Stimulated activated naive CD8-positive, alpha-beta T cell treated with anti-CD3 and anti-CD28 coated beads, Interleukin-15, Interleukin-2, amounts not matched to agents 100 U/mL and 50 U/mL, for 24 hours (primary cell): ENCODE data around the gene CHST11.

Experiments used
- ATAC-seq: fragments of 150-1000 bp; cut with Tn5 transposase; one replicate; pipeline ENCODE4 v1.10.0; 2021
- DNase-seq: peaks from one replicate; pipeline ENCODE4 v3.0.0; 2021

CHST11 gene

DNA sequence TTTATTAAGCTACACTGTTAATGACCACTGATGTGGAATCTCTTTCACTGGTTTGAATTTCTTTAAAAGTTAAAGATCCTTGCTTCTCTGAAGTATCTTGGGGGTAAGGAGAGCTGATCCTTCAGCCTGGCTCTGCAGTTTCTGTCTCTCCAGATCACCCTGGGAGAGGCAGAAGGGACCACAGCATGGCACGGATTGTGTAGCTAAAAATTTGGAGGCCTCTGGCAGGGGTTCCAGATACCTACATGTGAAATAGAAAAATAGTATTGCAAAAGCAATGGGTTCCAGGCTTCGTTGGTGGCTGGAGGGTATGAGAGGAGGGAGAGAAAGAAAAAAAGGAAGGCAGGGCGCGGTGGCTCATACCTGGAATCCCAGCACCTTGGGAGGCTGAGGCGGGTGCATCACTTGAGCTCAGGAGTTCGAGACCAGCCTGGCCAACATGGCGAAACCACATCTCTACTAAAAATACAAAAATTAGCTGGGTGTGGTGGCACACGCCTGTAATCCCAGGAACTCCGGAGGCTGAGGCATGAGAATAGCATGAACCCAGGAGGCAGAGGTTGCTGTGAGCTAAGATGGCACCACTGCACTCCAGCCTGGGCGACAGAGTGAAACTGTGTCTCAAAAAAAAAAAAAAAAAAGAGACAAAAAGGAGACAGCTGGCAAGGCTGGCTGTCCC lies 3.4 kb downstream of the CHST11 start:
- DNase-seq (no peak), ATAC-seq (no peak)

DNA sequence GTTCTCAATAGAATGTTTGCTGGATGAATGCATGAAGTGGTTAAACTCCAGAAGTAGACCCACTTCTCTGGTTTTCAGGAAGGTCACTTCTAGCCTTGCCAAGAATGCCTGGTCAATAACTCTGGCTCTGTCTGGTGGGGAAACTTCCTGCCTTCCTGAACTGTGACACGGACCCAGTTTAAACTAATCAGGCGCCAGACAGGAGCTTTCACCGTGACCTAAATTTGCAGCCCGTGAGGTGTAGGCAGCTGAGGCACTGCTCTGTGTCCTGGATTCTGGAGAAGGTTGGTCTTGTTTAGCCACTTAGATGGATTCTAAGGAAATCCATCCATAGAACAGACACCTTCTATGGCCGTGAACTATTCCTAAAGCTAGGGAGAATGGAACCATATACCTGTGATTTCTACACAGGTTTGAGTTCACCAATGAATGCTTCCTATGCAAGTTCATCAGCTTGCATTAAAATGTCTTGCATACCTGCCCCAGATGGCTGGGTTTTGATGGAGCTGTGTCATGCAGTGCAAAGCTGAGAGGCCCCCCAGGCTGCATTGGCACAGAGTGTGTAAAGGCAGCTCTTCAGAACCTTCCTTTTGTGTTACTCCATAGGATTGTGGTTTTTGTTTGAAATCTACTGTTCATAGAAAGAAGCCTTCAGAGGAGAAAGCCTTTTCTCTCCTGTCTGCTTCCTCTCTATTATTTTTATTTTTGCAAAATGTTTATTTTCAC lies 4.4 kb downstream of the CHST11 start:
- ATAC-seq (no peak), DNase-seq (no peak)

DNA sequence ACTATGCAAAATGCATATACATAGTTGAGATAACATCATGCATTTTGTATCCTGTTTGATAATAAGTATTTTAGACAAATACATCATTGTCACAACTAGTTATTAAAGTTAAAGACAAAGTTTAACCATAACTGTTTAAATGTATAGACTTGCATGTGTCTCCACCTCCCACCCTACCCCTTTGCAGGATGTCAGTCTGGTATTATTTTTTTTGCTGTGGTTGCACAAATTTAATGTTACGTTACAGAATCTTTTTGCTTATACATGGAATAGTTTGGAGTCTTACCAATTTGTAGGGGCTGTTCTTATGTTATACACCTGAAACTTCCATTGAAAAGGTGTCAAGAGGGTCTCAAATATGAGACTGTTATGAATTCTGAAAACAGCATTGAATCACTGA lies 5.6 kb downstream of the CHST11 start:
- ATAC-seq (no peak), DNase-seq (no peak)

DNA sequence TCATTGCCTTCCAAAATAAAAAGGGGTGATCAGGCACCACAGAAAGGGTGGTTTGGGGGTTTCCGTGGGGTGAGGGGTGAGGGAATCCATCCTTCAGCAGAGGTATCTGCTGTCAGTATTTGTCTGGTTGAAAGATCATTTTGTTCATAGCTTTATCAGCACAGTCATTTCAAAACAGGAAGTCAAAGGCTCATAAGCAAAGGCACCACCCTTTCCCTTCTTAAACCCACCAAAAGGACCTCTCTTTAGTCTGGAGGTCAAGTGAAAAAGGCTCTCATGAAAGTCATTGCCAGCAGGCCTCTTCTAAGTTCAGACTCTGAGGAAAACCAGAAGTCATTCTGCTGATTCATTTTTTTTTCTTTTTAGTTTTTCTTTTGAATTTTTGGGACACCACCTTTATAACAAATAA lies 6.2 kb downstream of the CHST11 start:
- ATAC-seq, result peak; percentile 63
- peak; percentile 51 for DNase-seq

DNA sequence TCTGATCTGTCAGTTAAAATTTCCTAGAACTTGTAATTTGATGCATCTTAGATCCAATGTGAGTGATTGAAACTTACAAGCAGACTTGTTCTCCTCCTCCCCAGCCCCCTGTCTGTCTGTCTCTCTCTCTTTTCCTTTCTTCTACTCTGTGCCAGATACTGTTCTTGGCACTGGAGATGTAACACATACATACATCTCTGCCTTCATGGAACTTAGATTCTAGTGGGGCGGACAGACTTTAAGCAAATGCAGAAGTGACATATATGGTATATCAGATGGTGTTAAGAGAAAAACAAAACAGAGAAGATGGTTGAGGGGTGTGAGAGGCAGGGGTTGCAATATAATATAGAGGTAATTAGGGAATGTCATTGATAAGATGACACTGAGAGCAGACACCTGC lies 6.6 kb downstream of the CHST11 start:
- ATAC-seq (peak; percentile 11), DNase-seq (no peak)

DNA sequence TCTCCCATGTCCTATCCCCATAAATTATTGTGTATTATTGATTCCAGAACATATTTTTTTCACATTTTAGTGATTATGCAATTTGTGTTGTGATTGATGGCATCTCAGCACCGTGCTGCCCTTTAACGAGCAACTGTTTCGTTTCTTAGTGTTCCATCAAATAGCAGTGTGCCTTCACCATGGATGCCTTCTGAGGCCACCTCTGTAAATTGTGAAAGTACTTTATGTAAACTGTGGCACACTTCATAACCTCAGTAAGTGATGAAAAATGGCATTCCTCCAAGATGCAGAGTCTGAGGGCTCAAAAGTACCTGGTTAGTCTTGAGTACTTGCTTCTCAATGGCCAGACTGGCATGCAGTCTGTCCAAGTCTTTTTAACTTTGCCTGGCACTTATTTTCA lies 8.2 kb downstream of the CHST11 start:
- ATAC-seq, result no peak
- DNase-seq, result no peak

DNA sequence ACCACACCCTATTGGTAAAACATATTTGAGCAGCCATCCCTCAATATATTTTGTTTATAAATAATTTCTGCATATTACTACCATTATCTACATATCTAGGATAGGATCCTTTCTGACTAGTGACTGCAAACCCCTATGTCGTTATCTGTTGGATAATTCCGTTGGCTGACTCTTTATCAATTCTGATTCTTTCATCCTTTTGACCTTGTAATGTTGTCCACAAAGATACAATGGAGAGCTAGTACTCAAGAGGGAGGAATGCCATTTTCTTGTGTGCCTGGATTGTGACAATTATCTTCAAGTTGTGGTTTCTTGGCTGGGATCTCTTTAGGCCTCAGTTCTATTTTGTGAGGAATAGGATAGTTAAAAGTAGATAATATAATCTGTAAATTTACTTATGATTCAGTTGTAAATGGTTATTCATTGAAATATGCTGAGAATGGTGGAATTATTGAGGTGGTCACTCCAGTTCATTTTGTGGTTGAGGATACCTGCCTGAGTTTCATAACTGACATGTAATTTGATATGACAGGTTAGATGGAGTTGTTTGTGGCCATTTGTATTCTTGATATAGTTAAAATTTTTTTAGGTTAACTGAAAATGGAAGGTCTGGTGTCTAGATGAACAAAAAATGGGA lies 10.1 kb downstream of the CHST11 start:
- DNase-seq (no peak), ATAC-seq (no peak)

DNA sequence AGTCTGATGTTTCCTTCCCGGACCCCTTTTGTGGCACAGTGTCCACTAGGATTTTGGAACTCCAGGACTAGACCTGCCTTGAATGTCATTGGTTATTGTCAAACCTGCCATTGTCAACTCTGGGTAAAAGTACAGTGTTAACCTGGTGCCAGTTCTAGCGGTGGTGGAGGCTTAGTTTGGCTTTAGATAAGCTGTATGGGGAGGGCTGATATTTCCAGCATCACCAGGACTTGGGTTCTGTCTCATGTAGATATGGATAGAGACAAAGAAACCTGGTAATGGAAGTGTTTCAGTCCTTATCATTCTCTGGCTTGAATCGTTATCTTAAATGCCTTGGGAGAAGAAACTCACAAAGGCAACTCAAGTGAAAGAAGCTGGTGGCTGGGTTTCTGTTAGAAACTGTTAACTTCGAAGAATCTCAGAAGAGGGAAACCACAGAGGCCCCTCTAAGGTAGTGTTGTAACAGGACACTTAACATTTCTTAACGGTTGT lies 10.6 kb downstream of the CHST11 start:
- DNase-seq, result no peak
- no peak for ATAC-seq

DNA sequence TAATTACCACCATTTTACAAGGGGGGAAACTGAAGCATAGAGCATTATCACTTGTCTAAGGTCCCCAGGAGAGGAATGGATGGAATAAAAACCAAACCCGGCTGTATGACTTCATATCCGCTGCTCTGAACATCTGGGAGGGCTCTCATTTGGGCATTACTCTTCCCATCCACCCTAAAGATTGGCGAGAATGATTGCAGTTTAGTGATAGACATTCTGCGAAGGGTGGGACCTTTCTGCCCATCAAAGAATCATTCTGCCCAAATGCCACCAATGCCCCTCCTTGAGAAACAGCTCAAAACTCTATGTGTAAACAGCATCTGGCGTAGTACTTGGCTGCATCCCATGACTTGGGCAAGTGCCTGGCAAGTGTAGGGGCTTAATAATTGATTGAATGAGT lies 11.6 kb downstream of the CHST11 start:
- DNase-seq (no peak), ATAC-seq (no peak)

DNA sequence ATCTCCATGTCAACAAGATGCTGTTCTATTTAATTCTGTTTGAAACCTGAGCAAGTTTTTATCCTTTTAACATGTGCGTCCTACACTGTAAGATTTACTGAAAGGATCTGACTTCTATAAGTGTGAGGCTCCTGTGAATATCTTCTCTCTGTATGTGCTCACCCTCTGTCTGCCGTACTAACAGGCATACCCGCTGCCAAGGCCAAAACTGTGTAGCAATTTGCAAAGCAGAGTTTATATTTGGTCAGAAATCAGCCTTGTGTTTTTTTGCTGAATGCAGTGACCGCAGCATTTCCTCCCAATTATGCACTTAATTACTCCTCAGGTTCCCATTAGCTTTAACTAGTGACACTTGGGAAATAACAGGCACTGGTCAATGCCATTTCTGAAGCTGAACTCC lies 12.3 kb downstream of the CHST11 start:
- ATAC-seq (no peak), DNase-seq (no peak)

DNA sequence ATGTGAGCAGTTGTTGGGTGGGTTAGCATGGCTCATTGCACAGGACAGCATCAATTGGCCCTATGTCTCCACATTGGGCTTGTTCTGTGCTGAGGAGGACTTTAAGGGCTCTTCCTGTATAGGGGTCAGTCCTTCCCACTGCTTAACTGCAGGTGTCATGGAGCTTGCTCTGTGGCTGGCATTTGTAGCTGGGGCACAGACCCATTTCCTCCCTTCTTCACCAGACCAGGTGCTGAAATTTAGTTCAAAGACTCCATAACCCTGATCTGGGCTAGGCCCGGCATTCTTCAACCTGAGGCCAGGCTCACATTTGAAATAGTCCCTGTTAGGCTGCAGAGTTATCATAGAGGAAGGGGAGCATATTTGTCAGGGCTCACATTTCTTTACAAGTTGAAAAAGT lies 12.8 kb downstream of the CHST11 start:
- ATAC-seq, result no peak

DNA sequence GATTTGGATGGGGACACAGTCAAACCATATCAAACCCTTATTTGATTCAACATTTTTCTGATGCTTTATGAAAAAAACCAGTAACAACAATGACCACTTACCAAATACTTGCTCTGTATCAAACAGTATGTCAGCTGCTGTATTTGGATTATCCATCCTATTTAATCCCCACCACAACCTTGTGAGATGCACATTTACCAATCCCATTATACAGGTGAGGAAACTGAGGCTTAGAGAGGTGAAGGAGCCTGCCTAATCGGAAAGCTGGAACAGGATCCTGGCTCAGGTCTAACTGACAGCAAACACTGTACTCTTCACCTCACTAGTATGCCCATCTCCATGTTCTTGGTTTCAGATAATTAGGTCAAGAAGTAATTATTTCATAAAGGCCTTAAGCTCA lies 13.8 kb downstream of the CHST11 start:
- ATAC-seq (no peak), DNase-seq (no peak)

More for the DNA sequence above, 12.8 kb downstream of the CHST11 start:
- no peak for DNase-seq

DNA sequence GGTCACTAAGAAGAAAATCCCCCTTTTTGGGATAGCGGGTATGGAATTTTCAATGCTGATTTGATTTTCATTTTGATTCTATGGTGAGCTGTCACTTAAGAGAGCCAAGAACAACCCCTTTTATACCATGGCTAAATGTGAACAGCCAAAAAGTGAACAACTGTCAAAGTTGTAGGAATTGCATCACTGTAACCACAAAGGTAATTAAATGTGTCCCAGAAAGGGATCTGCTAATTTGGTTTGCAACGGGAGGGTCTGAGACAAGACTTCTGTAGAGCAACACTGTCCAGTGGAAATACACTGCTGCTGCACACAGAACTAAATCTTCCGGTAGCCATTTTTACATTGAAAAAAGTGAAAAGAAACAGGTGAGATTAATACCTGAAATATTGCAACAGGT lies 14.6 kb downstream of the CHST11 start:
- DNase-seq, result no peak
- no peak for ATAC-seq

DNA sequence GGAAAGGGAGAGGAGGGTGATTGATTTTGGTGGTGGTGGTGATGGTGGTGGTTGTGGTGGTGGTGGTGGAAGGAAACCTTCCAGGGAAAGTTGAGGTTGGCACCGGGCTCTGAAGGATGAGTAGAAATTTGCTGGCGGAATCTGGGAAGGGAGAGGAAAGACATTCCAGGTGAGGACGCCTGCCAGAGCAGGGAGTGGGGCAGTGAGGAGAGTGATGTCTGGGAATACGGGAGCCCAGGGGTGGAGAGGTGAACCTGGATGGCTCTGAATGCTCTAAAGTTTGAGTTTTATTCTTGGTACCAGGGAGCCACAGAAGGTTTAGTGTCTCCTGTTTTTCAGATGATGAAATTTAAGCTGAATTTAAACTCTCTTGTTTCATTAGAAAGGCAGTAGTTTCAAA lies 16.0 kb downstream of the CHST11 start:
- ATAC-seq (no peak), DNase-seq (no peak)

DNA sequence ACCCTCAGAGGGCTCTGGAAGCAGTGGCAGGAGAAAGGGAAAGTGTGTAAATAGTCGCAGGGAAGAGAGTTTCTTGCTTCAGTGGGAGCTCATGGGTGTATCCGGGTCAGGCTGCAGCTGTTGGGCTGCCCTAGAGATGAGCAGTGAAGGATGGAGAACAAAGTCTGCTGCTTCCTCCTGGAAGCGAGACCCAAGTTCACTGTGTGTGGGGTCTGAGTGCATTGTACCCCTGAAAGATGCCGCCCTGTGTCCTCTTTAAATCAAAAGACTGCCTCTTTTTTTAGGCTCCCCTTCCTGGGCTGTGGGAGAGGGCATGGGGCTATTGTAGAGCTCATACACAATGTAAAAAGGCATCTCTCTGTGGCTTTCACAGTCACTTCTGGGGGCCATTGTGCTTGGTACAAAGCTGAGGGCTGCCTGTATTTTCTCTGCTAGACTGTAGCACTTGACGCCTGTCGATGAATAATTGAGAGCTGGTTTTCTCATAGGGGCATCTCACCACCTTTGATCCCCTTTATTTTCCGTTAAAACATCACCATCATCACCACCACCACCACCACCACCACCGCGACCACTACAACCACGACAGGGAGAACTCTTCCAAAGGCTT lies 16.7 kb downstream of the CHST11 start:
- DNase-seq (peak; percentile 50), ATAC-seq (peak; percentile 45)

DNA sequence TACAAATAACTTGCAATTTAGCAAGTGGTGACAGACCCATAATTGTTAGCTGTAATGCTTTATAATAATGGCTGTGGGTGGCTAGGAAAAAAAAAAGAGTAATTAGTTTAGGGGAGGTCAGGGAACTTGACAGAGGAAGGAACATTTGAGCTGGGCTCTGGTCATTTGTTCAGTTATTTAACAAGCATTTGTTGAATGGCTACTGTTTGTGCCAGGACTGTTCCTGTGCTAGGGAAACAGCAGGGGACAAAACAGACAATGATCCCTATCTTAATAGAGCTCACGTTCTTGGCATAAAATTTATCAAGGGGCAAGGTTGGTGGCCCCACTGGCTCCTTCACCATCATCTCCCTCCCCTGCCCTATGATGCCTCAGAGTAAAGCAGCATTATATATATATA lies 18.5 kb downstream of the CHST11 start:
- no peak for DNase-seq
- ATAC-seq, result no peak

DNA sequence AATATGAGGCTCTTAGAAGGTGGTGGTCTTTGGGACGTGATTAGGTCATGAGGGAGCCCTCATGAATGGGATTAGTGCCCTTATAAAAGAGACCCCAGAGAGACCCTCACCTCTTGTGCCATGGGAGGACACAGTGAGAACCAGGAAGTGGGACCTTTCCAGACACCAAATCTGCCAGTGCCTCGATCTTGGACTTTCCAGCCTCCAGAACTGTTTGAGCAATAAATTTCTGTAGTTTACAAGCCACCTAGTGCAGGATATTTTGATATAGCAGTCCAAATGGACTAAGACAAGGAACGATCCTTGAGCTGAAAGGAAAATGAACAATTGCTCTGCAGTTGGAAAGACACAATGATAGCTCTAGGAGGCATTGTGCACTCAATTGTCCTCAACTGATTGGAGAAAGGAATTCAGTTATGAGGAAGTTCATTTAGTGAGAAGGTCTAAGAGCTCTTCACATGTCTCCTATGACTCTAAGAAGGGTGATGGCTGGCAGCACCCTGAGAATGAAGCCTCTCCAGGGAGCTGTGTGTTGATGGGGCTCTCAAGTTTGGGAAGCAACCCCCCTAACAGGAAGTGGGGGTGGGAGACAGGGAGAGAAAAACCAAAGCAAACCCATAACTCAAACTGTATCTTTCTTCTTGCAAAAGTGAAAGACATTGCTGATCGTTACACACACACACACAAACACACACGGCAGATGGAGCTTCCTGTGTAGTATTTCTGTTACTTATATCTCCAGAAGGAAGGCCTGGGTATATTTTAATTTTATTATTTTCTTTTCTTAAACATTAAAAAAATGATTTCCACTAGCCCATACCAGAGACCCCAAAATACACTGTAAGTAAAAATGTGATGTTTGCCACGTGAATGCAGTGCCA lies 21.0 kb downstream of the CHST11 start:
- DNase-seq (no peak), ATAC-seq (no peak)

DNA sequence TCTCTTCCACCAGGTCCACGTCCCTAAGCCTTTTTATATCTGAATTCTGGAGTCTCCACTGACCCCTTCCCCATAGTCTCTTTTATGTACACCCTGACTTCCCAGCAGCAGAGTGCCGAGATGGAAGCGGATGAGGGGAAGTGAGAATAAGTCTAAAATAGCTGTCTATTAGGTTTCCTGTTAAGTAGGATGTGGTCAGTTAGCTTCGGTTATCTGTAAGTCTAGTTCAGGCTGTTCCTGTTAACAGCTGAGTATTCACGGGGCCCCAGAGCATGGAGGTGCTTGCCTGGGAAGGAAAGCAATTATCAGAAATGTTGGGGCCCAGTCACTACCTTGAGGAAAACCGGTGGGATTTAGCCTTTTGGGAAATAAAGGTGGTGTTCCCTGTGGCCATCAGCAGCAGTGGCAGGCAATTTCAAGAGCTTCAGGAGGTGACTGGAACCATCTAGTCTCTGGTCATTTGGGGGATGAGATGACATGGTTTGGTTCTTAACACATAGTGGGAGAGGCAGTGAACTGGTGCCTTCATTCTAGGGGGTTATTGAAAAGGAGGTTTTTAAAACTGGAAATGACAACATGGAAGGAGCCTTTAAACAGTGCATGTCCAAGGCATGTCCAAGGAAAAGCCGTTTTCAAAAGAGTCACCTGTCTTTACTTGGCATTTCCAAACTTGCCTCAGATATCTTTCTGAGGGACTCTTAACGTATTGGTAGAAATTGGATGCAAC lies 21.8 kb downstream of the CHST11 start:
- DNase-seq, result peak; percentile 31
- ATAC-seq, result peak; percentile 77

DNA sequence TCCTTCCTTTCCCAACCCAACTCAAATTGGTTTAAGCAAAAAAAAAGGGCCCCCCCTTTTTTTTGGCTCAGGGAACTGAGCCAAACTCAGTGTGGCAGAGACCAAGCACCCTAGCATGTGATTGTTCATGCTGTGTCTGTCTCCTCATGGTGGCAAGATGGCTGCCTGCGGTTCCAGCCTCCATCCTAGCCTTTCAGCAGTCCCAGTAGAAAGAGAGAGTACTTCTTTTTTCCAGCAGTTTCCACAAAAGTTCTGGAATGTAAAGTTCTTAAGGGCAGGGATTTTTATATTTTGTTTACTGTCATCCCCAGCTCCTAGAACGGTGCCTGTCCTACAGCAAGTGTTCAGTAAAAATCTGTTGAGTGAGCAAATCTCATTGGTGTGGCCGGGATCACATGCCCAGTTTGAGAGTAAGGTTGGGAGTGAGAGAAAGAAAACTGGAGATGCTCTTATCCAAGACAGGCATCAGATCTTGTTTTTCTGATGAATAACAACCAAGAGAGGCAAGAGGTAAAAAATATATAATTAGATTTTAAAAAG lies 22.4 kb downstream of the CHST11 start:
- DNase-seq (no peak), ATAC-seq (no peak)

DNA sequence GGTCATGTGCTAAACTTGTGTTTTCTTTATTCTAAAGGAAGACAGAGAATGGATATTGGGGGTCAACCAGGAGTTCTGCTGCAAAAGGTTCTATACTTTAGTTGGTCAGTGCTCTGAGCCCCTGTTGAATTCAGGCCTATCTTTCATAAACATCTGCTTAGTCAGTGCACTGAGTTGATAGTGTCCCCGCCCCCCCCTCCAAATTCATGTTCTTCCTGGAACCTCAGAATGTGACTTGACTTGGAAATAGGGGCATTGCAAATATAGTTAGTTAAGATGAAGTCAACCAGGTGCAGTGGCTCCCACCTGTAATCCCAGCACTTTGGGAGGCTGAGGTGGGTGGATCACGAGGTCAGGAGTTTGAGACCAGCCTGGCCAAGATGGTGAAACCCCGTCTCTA lies 23.3 kb downstream of the CHST11 start:
- ATAC-seq, result no peak
- no peak for DNase-seq

DNA sequence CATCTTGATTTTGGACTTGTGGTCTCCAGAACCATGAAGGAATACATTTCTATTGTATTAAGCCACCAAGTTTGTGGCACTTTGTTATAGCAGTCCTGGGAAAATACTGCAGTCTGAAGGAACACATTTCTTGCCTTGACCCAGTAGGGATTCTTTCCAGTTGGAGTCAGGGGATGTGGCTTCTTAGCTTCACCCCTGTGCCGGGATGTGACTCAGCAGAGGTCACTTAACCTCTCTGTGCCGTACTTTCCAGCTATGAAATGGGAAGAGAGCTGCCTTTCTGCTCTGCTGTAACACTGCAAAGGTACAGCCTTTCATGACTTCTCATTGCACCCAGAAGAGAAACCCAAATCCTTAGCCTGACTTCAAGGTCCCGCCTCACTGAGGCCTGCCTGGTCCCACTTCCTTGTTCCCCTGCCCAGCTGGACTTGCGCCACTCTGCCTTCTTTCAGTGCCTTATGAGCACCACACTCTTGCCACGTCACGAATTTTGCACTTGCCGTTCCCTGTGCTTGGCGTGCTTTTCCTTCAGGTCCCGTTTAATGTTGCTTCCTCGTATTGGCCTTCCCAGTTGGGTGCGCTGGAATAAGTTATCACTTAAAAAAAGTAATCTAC lies 24.2 kb downstream of the CHST11 start:
- DNase-seq, result no peak
- no peak for ATAC-seq
